Renal pelvis (tissue), 4 donors: Measurements from ENCODE around the gene SYCP2. TPM values are rescaled to one million over a fixed set of nuclear protein-coding genes. Genes with fewer than 3 reads are reported as not detected.

Experiments
- DNase-seq: peaks from one replicate; pipeline ENCODE4 v3.0.0-alpha.2; 2013
- polyA plus RNA-seq, 3 donors: library from polyadenylated mRNA; unstranded; fragments of 120-200 nt; gene quantifications; one replicate each; pipeline ENCODE4 v1.2.1, GENCODE V29; 2013; ENCODE audit not compliant: insufficient read length in 3 of 3

The SYCP2 gene
- polyA plus RNA-seq, 3 donors = 4.9 to 9.3 (median 8.8) TPM

- peak; percentile 78 for DNase-seq
Measured at GRCh38 chr20:59835448-59836395, 97.7 kb downstream of the SYCP2 start.

GRCh38 chr20:59835057-59835447 lies 98.4 kb downstream of the SYCP2 start:
- no peak for DNase-seq

GRCh38 chr20:59832406-59833363 lies 100.8 kb downstream of the SYCP2 start:
- DNase-seq = no peak

- no peak for DNase-seq
Measured at GRCh38 chr20:59831916-59832270, 101.5 kb downstream of the SYCP2 start.

GRCh38 chr20:59831024-59831915 lies 102.2 kb downstream of the SYCP2 start:
- DNase-seq = no peak

GRCh38 chr20:59830665-59831023 lies 102.8 kb downstream of the SYCP2 start:
- no peak for DNase-seq

GRCh38 chr20:59829786-59830664 lies 103.4 kb downstream of the SYCP2 start:
- no peak for DNase-seq

- DNase-seq = no peak
Measured at GRCh38 chr20:59829054-59829785, 104.2 kb downstream of the SYCP2 start.

- DNase-seq = no peak
Measured at GRCh38 chr20:59828125-59829053, 105.0 kb downstream of the SYCP2 start.

GRCh38 chr20:59827138-59828056 lies 106.0 kb downstream of the SYCP2 start:
- no peak for DNase-seq

- DNase-seq = no peak
Measured at GRCh38 chr20:59825944-59826759, 107.3 kb downstream of the SYCP2 start.

GRCh38 chr20:59825563-59825920 lies 107.9 kb downstream of the SYCP2 start:
- no peak for DNase-seq

- DNase-seq = no peak
Measured at GRCh38 chr20:59824711-59825562, 108.5 kb downstream of the SYCP2 start.

GRCh38 chr20:59823491-59824259 lies 109.8 kb downstream of the SYCP2 start:
- no peak for DNase-seq

- DNase-seq = no peak
Measured at GRCh38 chr20:59823030-59823423, 110.4 kb downstream of the SYCP2 start.
